NCI-H2029 treated with DMSO at 0.1 percent for 48 hours (cell line): Measurements from ENCODE around the gene SPEM1.

Source experiments
- DNase-seq: peaks from one replicate; lab custom pipeline; 2025; lab: John Stamatoyannopoulos, UW

The SPEM1 gene

DNA sequence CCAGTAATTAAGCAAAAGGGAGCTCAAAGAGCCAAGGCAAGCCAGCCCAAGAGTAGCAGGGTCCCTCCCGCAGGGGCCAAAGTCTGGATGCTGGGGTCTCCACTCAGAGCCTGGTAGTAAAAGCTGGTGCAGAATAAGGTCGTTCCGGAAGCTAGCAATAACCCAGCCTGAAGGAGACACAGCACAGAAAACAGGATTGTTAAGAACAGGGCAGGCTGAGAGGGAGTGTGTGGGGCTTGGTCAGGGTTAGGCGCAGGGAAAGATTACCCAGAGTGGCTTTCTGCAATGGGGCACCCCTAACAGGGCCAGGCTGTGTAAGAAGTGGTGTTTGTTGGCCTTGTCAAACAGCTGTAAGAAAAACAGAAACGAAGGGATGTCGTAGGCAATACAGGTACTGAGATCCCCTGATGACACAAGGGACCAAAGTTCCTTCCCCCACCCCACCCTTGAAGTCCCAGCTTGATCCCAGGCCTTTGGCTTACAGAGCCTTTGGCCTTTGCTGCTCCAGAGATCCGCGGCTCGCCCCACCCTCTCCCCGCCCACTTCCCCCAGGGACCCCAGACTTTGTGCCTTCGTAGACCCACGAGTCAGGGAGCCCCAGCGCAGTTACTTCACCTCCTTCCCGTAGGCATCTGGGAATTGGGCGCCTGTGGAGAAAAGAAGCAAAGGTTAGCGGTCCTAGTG lies 16.9 kb upstream of the SPEM1 start:
- no peak for DNase-seq

DNA sequence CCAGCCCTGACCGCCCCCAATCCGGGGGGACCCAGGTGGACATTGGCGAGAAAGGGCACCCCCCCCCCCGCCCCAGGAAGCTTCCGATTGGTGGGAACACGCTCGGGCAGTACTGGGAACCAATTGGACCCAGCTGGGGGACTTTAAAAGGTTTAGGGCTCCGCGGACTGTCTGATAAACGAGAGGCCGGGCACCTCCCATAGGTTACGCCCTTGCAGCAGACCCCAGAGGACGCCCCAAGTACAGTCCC lies 16.5 kb upstream of the SPEM1 start:
- no peak for DNase-seq

DNA sequence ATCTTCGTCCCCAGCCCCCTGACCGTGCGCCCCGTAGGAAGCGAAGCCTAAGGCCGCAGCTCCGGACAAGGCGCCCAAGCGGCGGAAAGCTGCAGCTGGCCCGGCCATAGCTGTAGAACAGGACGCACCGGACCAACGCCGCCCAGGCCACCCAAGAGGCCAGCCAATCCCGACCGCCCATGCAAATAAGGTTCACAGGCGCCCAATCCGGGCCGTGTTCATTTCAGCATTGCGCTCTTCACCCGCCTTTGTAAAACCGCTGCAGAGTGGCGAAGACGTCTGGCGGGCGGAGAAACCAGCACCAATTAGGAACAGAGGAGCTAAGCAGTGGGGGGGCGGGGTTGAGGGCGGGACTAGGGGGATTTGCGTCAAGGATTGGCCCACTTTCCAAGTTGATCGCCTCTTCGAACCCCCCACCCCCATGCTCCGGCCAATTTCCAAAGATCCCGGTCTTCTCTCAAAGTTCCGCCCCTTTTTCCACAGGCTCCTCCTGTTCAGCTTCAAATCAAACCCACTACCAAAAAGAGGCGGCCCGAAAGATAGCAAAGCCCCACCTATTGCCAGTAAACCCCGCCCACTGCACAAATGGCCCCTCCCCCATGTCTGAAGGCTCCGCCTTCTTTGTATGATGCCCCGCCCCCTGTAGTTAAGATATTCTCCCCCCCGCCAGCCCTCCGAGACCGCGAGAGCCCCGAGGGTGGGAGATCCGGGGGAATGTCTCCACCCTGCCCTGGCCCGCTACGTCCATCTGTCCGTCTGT lies 16.0 kb upstream of the SPEM1 start, which contains the start of gene TMEM256:
Gene TMEM256 (minus strand): TSS at position 121 of the 760 bp plus-strand sequence. CDS start 13 bp downstream, at position 108.
- peak; percentile 66 for DNase-seq

DNA sequence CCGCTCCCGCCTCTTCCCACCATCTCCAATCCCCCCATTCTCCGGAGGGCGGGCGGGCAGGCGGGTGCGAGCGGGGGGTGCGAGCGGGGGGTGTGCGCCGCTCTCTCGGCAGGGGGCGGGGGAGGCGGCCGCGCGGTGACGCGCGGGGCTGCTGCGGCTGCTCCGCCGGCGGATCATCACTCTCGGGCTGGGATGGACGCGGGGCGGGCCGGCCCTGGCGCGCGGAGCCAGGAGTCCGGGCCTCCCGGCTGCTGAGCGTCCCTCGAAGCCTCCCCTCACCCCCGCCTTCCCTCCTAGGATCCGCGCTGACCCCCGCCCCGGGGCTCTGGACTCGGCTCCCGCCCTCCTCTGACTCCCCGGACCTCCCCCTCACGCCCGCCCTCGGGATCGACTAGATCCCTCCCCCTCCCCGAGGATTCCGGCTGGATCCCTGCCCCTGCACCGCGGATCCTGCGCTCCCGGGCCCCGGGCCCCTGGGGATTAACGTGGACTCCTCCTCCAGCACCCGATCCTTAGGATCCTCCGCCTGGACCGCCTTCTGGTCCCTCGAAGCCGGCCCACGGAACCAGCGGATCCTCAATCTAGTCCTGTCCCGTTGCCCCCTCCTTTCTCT lies 15.3 kb upstream of the SPEM1 start:
- no peak for DNase-seq

DNA sequence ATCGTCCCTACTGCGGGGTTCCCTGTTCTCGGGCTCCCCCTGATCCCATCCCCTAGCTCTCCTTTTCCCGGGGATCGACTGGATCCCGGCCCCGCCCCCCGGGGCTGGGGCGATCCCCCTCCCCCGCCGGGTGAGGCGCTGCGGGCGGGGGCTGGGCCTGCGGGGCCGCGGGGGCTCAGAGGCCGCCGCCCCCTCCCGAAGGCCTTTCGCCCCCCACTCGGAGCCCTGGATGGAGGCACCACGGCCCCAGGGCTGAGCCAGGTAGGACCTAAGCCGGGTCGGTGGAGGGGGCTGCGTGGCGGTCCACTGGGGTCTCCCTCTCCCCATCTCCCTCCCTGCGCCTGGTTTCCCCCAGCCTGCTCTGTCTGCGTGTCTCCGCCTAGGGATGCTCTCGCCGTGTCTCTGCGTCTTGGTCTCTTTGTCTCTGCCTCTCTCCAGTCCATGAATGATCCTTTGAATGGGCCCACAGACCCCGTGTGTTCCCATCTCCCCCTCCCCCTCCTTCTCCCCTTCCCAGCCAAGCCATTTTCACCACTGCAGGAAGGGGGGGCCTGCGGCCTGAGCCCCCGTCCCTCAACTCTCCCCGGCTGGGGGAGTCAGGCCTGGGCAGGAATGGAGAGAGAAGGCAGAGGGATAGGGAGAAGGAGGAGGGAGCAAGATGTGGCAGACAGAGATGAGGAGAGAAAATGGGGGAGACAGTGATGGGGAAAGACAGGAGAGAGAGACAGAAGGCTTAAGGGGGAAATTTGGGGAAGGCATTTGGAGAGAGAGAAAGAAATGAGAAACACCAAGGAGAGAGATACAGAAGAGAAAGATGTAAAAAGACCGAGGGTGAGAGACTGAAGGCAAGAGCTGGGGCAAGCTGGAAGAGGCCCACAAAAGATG lies 14.5 kb upstream of the SPEM1 start:
- no peak for DNase-seq

DNA sequence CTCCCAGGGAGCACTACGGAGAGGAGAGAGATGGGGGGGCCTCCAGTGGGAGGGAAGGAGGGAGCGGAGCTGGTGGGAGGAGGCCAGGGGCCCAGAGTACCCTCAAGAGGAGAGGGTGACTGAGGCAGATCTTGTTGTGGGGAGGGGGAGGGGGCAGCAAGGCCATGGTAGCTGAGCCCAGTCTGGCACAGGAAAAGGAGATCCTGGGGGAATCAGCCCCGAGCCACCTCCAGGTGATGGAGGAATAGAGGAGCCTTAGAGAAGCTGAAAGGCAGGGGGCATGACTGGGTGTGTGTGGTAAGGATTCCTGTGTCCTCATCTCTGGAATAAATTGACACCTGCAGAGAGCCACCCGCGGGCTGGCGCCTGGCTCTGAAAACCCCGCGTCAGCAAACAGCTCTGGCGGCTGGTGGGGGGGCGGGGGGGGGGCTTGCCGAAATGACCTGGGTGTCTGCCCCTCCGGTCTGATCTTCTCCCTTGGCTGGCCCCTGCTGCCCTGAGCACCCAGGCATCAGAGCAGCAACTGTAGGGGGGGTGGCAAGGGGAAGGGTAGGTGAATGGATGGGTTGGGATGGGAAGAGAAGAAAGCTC lies 13.8 kb upstream of the SPEM1 start:
- no peak for DNase-seq

DNA sequence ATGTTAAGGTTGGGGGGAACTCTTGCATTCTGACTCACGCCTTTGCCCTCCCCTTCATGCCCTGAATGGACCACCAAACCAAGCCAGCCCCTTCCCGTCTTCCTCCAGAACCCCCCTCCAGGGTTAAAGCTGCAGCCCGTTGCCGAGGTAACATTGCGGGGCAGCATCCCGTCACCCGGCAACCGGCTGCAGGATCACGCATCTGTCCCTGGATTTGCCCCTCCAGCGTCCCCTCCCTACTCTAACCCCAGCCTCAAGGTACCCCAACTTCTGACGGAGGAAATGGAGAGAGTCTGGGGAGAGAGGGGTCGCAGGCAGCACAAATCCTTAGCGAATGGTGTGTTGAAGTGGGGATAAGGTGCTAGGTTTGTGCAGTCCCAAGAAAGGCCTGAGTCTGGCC lies 13.0 kb upstream of the SPEM1 start:
- no peak for DNase-seq

DNA sequence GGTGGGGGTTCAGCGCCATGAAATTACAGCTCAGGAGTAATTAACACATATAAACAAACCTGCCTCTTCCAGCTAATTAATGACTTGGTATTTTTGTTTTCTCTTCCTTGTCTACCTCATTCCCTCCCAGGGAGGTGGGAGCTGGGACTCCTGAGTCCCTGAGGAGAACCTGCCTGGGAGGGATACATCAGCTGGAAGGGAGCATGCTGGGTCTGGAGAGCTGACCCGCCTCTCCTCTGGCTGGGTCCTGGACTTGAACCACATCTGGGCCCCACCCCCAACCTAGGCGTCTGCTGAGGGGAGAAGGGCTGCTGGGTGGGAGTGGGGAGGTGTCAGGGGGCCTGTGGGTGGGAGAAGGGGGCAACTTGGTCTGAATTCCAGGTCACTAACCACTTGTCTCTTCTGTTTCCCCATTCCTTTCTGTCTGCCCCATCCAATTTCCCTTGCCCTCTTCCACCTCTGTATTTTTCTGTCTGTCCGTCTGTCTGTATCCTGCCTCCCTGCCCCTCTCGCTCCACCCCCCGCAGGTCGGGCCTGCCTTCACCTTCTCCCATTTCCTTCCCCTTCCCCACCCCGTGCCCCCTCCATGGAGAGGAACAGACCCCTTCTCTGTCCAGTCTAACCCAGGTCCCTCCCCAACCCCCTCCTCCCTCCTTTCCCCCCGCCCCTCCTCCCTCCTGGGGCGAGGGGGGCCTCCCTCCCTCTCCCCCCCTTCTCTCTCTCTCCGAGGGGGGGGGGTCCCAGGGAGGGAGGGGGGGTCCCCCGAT lies 12.5 kb upstream of the SPEM1 start, which contains the start of gene NLGN2:
Gene NLGN2 (plus strand): TSS at position 361 of the 767 bp plus-strand sequence. CDS start 411 bp downstream, outside the sequence.
- no peak for DNase-seq

DNA sequence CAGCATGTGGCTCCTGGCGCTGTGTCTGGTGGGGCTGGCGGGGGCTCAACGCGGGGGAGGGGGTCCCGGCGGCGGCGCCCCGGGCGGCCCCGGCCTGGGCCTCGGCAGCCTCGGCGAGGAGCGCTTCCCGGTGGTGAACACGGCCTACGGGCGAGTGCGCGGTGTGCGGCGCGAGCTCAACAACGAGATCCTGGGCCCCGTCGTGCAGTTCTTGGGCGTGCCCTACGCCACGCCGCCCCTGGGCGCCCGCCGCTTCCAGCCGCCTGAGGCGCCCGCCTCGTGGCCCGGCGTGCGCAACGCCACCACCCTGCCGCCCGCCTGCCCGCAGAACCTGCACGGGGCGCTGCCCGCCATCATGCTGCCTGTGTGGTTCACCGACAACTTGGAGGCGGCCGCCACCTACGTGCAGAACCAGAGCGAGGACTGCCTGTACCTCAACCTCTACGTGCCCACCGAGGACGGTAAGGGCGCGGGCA lies 11.8 kb upstream of the SPEM1 start:
- no peak for DNase-seq

DNA sequence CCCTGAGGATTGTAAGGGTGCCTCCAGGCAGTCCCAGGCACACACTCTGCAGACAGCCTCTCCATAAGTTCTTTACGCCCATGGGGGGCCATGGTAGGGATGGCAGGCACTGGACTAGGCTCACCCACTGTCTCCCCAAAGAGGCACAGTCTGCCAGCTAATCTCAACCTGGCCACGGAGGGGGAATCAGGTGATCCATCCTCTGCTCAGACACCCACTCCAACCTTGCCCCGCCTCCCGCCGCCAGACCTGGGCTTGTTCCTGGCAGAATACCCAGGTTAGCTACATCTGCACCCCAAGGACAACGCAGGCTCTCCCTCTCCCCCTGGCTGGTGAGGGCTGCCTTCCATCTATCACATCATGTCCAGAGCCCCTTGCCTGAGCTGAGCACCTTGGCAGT lies 11.3 kb upstream of the SPEM1 start:
- no peak for DNase-seq

DNA sequence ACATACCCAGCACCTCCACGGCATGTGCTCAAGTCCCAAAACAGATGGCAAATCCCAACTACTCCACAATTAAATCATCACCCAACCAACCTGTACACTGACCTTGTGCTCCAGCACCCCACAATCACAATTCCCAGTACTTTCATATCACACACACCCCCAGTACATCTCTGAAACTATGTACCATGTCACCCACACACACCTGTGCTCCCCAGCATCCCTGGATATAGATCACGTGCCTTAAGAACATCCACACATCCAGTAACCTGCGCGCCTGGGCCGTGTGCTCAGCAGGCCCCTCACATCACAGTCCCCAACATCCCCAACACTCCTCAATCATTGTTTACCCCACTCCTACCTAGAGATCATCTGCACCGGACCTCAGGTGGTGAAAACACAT lies 10.4 kb upstream of the SPEM1 start:
- no peak for DNase-seq

DNA sequence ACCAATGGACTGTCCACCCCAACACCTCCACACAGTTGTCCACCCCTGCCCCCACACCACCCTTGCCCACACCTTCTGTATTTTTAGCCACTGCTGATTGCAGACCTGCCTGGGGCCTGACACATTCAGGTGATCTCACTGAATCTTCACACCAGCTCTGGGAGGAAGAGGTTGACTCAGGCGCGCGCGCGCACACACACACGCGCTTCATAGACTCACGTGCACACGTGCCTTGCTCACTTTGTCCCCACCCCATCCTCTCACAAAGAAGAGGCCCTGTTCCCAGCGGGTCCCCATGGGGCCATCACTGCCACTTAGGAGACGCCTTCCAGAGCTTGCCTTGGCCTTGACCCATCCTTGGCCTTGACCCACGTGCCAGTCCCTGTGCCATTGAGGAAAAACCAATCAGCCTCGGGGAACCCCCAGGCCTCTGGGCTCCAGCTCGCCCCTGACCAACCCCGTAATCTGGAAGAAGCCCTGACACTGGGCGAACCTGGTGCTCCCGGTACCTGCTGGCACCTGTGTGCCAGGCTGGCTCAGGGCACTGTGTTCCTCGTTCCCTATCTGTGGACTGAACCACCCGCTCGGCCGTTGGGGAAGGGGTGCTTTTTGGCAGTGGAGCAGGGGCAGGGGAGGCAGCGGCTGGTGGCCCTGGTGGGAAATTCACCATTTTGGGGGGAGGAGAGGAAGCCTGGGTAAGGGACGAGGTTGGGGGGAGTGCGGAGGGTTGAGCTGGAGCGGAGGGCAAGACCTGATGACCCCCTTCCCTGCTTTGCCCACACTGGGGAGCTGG lies 9.3 kb upstream of the SPEM1 start:
- no peak for DNase-seq

DNA sequence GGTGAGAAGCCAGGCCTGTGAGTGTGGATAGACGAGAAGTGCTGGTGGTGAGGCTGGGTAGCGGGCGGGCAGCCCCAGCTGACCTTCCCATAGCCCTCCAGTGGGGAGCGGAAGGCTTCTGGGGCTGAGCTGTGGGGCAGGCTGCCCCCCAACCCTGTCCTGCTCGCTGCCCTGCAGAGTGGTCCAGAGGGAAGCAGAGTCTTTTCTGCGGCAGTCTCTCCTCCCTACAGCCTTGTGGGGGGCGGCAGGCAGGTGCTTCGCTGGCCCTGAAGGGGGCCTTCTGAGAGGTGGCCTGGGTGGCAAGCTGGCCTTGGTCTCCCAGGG lies 8.7 kb upstream of the SPEM1 start:
- DNase-seq, result no peak

DNA sequence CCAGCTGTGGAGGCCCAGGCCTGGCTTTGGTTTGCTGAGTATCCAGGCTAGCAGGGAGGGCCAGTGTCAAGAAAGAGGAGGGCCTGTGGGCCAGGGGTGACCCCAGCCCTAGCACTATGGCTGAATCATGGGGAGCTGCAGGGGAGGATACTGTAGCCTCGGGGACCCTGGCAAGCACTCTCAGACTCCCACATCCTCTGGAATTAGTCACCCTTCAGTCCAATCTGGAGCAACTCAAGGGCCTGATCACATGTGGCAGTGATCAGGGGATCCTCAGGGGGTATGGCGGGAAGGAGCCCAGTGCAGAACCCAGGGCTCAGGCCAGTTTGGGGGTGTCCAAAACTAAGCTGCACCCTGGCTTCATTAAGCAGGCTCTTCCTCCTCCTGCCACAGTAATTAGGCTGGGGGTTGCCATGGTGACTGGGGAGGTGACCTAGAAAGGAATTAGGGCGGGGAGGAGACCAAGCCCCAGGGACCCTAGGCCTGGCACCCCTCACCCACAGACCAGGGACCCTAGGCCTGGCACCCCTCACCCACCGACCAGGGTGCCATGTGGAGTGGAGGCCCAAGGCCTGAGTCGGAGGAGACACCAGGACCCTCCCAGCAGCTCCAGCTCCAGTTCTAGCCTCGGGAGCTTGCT lies 6.7 kb upstream of the SPEM1 start:
- no peak for DNase-seq

DNA sequence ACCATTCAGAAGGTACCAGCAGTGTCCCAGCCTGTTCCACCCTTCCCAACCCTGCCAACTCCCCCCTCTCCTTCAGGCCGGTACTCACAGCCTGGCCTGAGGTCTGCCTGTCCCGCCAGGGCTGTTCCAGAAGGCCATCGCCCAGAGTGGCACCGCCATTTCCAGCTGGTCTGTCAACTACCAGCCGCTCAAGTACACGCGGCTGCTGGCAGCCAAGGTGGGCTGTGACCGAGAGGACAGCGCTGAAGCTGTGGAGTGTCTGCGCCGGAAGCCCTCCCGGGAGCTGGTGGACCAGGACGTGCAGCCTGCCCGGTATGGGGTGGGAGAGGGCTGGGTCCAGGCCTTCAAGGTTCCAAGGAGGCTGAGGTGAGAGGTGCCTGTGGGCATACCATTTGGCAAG lies 5.3 kb upstream of the SPEM1 start:
- DNase-seq, result no peak

DNA sequence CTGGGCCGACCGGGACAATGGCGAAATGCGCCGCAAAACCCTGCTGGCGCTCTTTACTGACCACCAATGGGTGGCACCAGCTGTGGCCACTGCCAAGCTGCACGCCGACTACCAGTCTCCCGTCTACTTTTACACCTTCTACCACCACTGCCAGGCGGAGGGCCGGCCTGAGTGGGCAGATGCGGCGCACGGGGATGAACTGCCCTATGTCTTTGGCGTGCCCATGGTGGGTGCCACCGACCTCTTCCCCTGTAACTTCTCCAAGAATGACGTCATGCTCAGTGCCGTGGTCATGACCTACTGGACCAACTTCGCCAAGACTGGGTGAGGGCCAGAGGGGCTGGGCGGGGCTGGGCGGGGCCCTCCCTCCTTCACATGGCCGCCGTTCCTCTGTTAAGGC lies 4.3 kb upstream of the SPEM1 start:
- no peak for DNase-seq

DNA sequence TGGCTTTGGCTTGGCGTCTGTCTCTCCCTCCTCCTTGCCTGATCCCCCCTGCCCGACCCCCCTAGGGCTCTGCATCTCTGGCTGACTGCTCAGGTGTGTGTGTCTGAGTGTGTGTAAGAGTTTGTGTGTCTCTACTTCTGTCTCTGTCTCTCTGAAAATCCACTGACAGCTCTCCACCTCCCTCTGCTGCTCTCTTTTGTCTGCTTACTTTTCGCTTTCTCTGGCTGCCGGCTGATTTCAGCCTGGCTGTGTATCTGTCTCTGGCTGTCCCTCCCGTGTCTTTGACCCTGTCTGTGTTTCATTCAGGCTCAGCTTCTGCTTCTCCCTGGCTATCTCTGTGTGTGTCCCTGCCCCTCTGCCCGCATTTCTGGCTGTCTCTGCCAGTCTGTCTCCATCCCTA lies 3.8 kb upstream of the SPEM1 start:
- DNase-seq, result no peak

DNA sequence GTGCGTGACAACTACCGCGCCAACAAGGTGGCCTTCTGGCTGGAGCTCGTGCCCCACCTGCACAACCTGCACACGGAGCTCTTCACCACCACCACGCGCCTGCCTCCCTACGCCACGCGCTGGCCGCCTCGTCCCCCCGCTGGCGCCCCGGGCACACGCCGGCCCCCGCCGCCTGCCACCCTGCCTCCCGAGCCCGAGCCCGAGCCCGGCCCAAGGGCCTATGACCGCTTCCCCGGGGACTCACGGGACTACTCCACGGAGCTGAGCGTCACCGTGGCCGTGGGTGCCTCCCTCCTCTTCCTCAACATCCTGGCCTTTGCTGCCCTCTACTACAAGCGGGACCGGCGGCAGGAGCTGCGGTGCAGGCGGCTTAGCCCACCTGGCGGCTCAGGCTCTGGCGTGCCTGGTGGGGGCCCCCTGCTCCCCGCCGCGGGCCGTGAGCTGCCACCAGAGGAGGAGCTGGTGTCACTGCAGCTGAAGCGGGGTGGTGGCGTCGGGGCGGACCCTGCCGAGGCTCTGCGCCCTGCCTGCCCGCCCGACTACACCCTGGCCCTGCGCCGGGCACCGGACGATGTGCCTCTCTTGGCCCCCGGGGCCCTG lies 3.0 kb upstream of the SPEM1 start:
- no peak for DNase-seq

DNA sequence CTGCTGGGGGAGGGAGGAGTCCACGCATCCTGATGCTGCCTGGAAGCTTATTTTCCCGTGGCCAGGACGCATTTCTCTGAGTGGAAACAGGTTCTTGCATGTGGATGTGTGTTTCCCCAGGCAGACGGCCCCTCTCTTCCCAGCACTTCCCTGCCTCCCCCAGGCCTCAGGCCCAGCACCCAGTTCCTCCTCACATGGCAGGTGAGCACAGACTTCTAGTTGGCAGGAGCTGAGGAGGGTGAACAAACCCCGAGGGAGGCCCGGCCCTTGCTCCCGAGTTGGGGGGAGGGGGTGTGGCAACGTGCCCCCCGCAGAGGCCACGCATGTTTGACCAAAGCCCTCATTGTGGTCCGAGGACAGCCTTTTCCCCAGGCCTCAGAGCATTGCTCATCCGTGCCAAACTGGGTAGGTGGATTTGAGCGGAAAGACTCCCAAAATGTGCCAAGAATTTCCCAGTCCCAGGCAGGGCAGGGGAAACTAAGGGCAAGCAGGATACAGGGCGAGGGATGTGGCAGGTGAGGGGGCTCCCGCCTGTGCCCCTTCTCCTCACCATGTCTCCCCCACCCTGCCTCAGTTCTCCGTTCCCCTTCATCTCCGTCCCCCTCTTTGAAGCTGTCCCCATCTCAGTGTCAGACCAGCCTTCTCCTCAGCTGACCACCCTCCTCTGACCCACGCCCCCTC lies 1.5 kb upstream of the SPEM1 start:
- DNase-seq, result no peak
